Measurements from ENCODE around the gene VPS41.

The VPS41 gene

DNA sequence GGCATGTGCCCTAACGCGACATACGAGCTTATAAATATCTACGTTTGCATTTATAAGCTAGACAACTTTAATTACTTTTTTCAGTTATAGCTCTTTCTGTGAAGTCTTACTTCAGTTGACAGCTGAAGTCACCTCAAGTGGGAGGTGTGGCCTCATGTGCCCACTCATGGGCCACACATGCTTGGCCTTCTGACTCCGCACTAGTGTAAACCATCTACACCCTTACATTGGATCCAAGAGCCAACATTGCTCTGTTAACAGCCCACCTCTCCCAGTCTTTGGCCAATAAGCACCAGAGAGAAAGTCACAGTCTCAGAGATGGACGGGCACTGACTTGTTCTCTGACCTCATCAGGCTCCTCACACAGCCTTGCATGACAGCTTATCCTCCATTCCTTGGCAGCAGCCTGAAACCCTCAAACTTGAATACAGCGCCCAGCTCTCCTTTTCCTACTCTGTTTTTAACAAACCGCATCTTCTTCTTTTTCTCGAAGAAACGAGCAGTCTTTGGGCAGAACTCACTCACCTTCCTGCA lies 206.9 kb downstream of the VPS41 start:
- Histone ChIP-seq H3K4me1 (no peaks in the 10 kb centered on the region), H3K36me3 (no peaks in the 10 kb centered on the region), H3K4me3 (no peak overlapping the region), H3K27me3 (no peaks in the 10 kb centered on the region), H3K4me2 (no peak overlapping the region), H3K9ac (no peak overlapping the region), H4K20me1 (no peaks in the 10 kb centered on the region), H3K27ac (no peak overlapping the region), H3K9me3 (replicated peaks in 1 of 11) (peaks cover 0 to 4% (median 0%) of the 10 kb centered on the region in 11 experiments; a peak in 3 of 22 replicates)
- no peak for TF ChIP-seq Cebpa-rat (IDR thresholded peaks at IDR 0.05)

DNA sequence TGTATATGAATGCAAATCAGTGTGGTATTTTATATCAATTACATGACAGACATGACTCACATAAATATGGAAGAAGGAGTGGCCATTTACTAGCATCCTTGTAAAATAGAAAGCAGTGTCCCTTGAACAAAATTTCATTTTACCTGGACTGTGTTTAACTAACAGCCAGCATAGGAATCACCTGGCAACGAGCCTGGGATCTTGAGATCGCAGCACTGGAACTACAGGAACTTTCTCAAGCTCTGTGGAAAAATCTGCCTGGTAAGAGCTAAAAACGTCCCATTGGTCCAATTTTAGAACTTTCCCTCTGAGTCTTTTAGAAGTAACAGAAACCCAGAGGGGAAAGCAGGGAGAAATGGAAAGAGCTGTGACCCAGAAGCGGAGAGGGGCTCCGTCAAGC lies 208.9 kb downstream of the VPS41 start:
- Histone ChIP-seq H3K36me3 (no peaks in the 10 kb centered on the region), H3K27ac (no peak overlapping the region), H3K27me3 (no peaks in the 10 kb centered on the region), H3K9me3 (replicated peaks in 1 of 11) (peaks cover 0 to 5% (median 2%) of the 10 kb centered on the region in 11 experiments; a peak in 7 of 22 replicates), H3K9ac (no peak overlapping the region), H3K4me3 (no peak overlapping the region), H3K4me1 (no peaks in the 10 kb centered on the region), H4K20me1 (no peaks in the 10 kb centered on the region), H3K4me2 (no peak overlapping the region)
- TF ChIP-seq Cebpa-rat (IDR thresholded peaks at IDR 0.05), result no peak

DNA sequence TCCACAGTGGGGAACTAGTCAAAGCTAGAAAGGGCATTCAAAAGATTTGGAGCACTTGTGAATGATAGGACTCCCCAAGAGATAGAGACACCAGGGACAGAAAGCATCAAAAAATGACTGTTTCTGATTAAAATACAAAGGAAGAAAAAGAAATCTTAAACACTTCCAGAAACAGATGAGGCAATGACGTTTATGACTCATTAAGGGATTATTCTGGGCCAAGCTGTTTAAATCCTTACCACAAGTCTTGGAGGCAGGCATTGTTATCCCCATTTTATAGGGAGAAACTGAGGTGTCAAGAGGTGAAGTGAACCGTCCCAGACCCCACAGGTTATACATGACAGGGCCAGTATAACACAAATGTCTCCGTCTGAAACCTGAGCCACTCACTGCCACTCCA lies 209.5 kb downstream of the VPS41 start:
- H3K36me3 ChIP-seq, result no peaks in the 10 kb centered on the region

GRCh38 chr7:38694326-38694725 lies 214.7 kb downstream of the VPS41 start:
- Histone ChIP-seq H3K4me1 (0 out of 20 replicates have a peak, but pooled peaks cover 0 to 3% (median 0%) of the 10 kb centered on the region in 10 experiments), H3K4me2 (0 out of 22 replicates have a peak overlapping the region, but pooled peaks of 1 of the 11 experiments have one; percentile 5), H3K36me3 (no peaks in the 10 kb centered on the region), H3K9me3 (replicated peaks in 1 of 11) (peaks cover 0 to 9% (median 5%) of the 10 kb centered on the region in 11 experiments; a peak in 7 of 22 replicates), H4K20me1 (no peaks in the 10 kb centered on the region), H3K9ac (no peak overlapping the region), H3K27me3 (no peaks in the 10 kb centered on the region), H3K4me3 (no peak overlapping the region), H3K27ac (no peak overlapping the region)
- no peak for TF ChIP-seq Cebpa-rat (IDR thresholded peaks at IDR 0.05)

More for the DNA sequence above, 209.5 kb downstream of the VPS41 start:
- Histone ChIP-seq H3K4me2 (no peak overlapping the region), H3K4me3 (no peak overlapping the region), H3K27me3 (no peaks in the 10 kb centered on the region), H3K9me3 (replicated peaks in 1 of 11) (peaks cover 0 to 9% (median 5%) of the 10 kb centered on the region in 11 experiments; a peak in 7 of 22 replicates), H3K9ac (no peak overlapping the region), H3K4me1 (no peaks in the 10 kb centered on the region), H3K27ac (no peak overlapping the region), H4K20me1 (no peaks in the 10 kb centered on the region)
- no peak for TF ChIP-seq Cebpa-rat (IDR thresholded peaks at IDR 0.05)

DNA sequence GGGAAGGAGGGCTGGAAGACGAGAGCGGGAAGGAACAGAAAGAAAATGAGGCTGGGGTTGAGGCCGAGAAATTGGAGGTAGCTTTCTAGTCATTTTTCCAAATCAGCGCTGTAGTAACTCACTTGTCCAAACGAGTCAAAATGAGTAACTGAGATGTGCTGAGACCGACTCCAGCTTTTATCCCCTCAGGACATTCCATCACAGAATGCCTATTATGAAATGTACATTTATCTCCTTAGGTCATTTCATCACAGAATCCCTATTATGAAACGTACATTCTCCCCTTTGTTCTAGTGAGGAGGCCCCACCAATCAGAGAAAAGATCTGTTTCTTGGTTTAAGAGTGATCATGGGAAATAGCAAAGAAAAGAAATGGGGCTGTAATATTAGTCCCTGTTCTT lies 222.1 kb downstream of the VPS41 start:
- Histone ChIP-seq H3K4me3 (no peak overlapping the region), H4K20me1 (no peaks in the 10 kb centered on the region), H3K9ac (no peak overlapping the region), H3K9me3 (replicated peaks in 1 of 11) (peaks cover 0 to 22% (median 12%) of the 10 kb centered on the region in 11 experiments; a peak in 15 of 22 replicates), H3K4me1 (0 out of 20 replicates have a peak, but pooled peaks cover 0 to 4% (median 0%) of the 10 kb centered on the region in 10 experiments), H3K36me3 (no peaks in the 10 kb centered on the region), H3K27me3 (no peaks in the 10 kb centered on the region), H3K27ac (no peak overlapping the region), H3K4me2 (no peak overlapping the region)
- TF ChIP-seq Cebpa-rat (IDR thresholded peaks at IDR 0.05), result no peak

DNA sequence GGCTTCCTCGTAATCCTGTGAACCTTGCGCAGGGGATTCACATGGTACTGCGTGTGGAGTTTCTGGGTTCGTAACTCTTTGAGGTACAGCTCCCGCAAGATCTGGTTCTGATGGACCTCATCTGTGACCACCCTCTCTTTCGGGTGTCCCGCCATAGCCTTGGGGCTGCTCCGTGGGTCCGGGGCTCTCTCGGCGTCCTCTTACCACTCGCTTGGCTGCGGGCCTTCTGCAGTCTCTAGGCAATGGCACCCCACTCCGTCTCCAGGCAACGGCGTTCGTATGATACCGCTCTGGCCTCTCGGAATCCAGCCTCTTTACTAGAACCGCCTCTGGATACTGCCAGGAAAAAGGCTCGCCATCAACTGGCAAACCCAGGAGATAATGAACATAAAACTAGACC lies 223.1 kb downstream of the VPS41 start:
- 0 out of 20 replicates have a peak, but pooled peaks cover 0 to 4% (median 0%) of the 10 kb centered on the region in 10 experiments for H3K4me1 ChIP-seq
- H3K4me3 ChIP-seq, result no peak overlapping the region
- no peaks in the 10 kb centered on the region for H4K20me1 ChIP-seq
- H3K27ac ChIP-seq, result no peak overlapping the region
- no peaks in the 10 kb centered on the region for H3K27me3 ChIP-seq
- no peak overlapping the region for H3K9ac ChIP-seq
- no peaks in the 10 kb centered on the region for H3K36me3 ChIP-seq
- no peak overlapping the region for H3K4me2 ChIP-seq
- no peak for TF ChIP-seq Cebpa-rat (IDR thresholded peaks at IDR 0.05)
- H3K9me3 ChIP-seq (replicated peaks in 1 of 11), result peaks cover 0 to 22% (median 12%) of the 10 kb centered on the region in 11 experiments; a peak in 15 of 22 replicates

DNA sequence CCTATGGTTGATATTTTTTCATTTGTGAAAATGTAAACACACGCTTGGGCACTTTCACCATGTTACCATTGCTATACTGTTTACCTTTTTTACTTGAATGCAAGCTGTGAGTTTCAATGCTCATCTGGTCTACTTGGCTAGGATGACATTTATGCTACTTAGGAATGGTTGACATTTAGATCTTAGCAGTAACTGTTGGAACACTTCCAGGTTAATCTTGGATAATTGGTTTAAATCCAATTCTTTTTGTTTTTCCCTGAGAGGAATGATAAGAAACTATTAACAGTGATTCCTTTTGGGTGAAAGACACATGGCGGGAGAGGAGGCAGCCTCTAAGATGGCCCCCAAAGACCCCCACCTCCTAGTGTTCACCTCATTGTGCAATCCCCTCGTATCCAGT lies 226.4 kb downstream of the VPS41 start:
- no peak for TF ChIP-seq Cebpa-rat (IDR thresholded peaks at IDR 0.05)
- Histone ChIP-seq H3K9me3 (replicated peaks in 1 of 11) (peaks cover 0 to 15% (median 12%) of the 10 kb centered on the region in 11 experiments; a peak in 15 of 22 replicates), H3K4me3 (no peak overlapping the region), H3K9ac (no peak overlapping the region), H3K4me2 (no peak overlapping the region), H3K4me1 (peaks cover 0 to 30% (median 0%) of the 10 kb centered on the region in 10 experiments; a peak in 5 of 20 replicates), H4K20me1 (no peaks in the 10 kb centered on the region), H3K27ac (no peak overlapping the region), H3K36me3 (no peaks in the 10 kb centered on the region), H3K27me3 (no peaks in the 10 kb centered on the region)

- H3K4me2 ChIP-seq, result no peak overlapping the region
- no peak overlapping the region for H3K9ac ChIP-seq
- no peaks in the 10 kb centered on the region for H3K27me3 ChIP-seq
- no peak overlapping the region for H3K27ac ChIP-seq
- H3K4me3 ChIP-seq, result no peak overlapping the region
- no peak for TF ChIP-seq Cebpa-rat (IDR thresholded peaks at IDR 0.05)
- no peaks in the 10 kb centered on the region for H4K20me1 ChIP-seq
- peaks cover 0 to 32% (median 0%) of the 10 kb centered on the region in 10 experiments; a peak in 5 of 20 replicates for H3K4me1 ChIP-seq
- H3K9me3 ChIP-seq (replicated peaks in 1 of 11), result peaks cover 0 to 15% (median 12%) of the 10 kb centered on the region in 11 experiments; a peak in 15 of 22 replicates
- H3K36me3 ChIP-seq, result no peaks in the 10 kb centered on the region
These were observed 227.1 kb downstream of the VPS41 start for GRCh38 chr7:38681882-38682281.

GRCh38 chr7:38679419-38679818 lies 229.6 kb downstream of the VPS41 start:
- Histone ChIP-seq H3K27ac (peak overlapping the region in 1 of 11 experiments; percentile 6; a peak in 1 of 22 replicates), H3K4me2 (peak overlapping the region in 2 of 11 experiments; percentile 19 to 42; a peak in 4 of 22 replicates), H3K4me1 (peaks cover 0 to 45% (median 0%) of the 10 kb centered on the region in 10 experiments; a peak in 6 of 20 replicates), H3K36me3 (no peaks in the 10 kb centered on the region), H4K20me1 (no peaks in the 10 kb centered on the region), H3K27me3 (no peaks in the 10 kb centered on the region), H3K9ac (no peak overlapping the region), H3K9me3 (replicated peaks in 1 of 11) (no peaks in the 10 kb centered on the region), H3K4me3 (no peak overlapping the region)
- no peak for TF ChIP-seq Cebpa-rat (IDR thresholded peaks at IDR 0.05)

- H3K4me1 ChIP-seq, result peaks cover 0 to 52% (median 0%) of the 10 kb centered on the region in 10 experiments; a peak in 6 of 20 replicates
- no peak overlapping the region for H3K4me3 ChIP-seq
- no peaks in the 10 kb centered on the region for H4K20me1 ChIP-seq
These were observed 230.3 kb downstream of the VPS41 start for GRCh38 chr7:38678698-38679054.

More at GRCh38 chr7:38678698-38679054, 230.3 kb downstream of the VPS41 start:
- TF ChIP-seq Cebpa-rat (IDR thresholded peaks at IDR 0.05), result no peak
- H3K4me2 ChIP-seq, result peak overlapping the region in 2 of 11 experiments; percentile 24 to 47; a peak in 3 of 22 replicates
- peak overlapping the region in 2 of 11 experiments; percentile 36 to 61; a peak in 5 of 22 replicates for H3K27ac ChIP-seq
- H3K9me3 ChIP-seq (replicated peaks in 1 of 11), result no peaks in the 10 kb centered on the region
- H3K9ac ChIP-seq, result no peak overlapping the region
- H3K36me3 ChIP-seq, result no peaks in the 10 kb centered on the region
- H3K27me3 ChIP-seq, result no peaks in the 10 kb centered on the region

Data from BLaER1 treated with 17β-estradiol and CSF1 and Interleukin-3, amounts not matched to agents 10 nM and 100 nM (cell line).